ENCODE results near the gene SYTL5.

SYTL5 gene

DNA sequence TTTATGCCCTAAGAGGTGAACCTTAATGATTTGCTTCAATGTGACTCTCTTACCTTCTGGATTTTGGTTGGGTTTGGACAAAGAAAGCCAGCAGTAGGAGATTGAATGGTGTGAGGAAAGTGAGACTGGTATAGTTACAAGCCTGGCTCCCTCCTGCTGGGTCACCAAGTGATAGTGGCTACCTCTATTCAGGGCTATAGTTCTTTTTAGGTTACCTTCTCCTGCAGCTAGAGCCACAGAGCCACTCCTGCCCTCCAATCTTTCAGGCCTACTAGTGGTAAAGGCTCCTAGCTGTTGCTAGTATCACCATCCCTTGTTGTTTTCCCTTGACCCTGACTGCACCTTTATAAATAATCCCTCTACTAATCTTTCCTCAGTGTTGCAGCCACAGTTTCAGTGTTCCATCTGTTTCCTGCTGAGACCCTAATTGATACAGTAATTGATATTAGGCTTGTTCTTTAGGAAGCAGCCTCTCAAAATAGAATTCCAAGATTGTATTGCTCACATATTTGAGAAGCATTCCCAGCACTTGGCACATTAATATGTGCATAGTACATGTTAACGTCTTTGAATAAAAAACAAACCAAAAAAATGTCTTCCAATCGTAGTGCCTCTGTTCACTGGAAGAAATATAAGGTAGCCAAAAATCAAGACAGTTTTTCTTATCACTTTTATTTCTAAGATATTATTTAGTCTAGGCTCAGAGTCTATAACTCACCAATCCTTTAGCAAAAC lies 132.0 kb downstream of the SYTL5 start:
- no peaks in the 10 kb centered on the region for H3K36me3 ChIP-seq (ENCODE audit: insufficient read depth, insufficient read length, low read length)
- no peaks in the 10 kb centered on the region for H3K27me3 ChIP-seq (ENCODE audit: insufficient read depth, insufficient read length)
- H3K9ac ChIP-seq (ENCODE audit: insufficient read length, low read depth), result no peak overlapping the region
- TF ChIP-seq YY1 (IDR thresholded peaks at IDR 0.05; ENCODE audit: insufficient read depth, insufficient read length), result no peak
- no peak for TF ChIP-seq ZNF274 (IDR thresholded peaks at IDR 0.05; ENCODE audit: low read depth, low read length)
- TF ChIP-seq SUZ12 (IDR thresholded peaks at IDR 0.05; ENCODE audit: extremely low read depth, insufficient read depth, insufficient read length), result no peak
- no peak for DNase-seq (ENCODE audit: low read depth, low spot score)
- no peaks in the 10 kb centered on the region for H3K4me1 ChIP-seq (ENCODE audit: insufficient read depth, insufficient read length)
- H3K9me3 ChIP-seq (ENCODE audit: insufficient read depth, low read length), result no peaks in the 10 kb centered on the region
- no peak overlapping the region for H3K4me3 ChIP-seq (ENCODE audit: insufficient read length, low read depth)

DNA sequence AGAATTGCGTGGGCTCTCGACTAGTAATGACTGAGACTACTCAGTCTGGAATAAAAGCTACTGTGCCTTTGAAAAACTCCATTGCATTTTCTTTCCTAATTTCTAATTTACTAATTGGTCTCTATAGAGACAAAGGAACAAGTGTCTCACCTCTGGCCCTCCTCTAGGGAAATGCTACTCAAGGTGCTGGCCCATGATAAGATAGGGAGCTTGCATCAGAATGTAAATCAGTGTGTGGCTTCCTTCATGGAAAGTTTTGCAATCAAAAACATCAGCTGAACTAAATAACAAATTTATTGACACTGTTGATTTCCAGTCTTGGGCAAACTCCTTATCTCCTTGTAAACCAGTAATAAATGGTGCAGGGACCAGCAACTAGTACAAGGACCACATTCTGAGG lies 132.5 kb downstream of the SYTL5 start:
- no peaks in the 10 kb centered on the region for H3K27me3 ChIP-seq (ENCODE audit: insufficient read depth, insufficient read length)
- no peak for TF ChIP-seq ZNF274 (IDR thresholded peaks at IDR 0.05; ENCODE audit: low read depth, low read length)
- no peak overlapping the region for H3K9ac ChIP-seq (ENCODE audit: insufficient read length, low read depth)

DNA sequence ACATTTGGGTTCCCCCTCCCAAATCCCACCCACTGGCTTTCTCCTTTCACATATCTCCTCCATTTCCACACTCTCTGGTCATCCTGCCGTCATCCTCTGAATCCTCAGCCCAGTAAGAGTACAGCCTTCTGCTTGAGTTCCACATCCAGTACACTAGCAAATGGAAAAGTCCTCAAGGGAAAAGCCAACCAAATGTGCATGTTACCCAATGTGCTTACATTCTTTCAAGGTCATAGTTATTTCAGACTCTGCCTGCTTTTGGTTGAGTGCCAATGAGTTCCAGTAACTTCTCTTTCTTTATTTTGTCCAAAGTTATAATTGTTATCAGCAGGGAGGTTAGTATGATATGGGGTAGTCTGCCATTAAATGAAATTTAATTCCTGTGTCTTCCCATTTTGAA lies 136.3 kb downstream of the SYTL5 start:
- no peak for TF ChIP-seq YY1 (IDR thresholded peaks at IDR 0.05; ENCODE audit: insufficient read depth, insufficient read length)
- TF ChIP-seq SUZ12 (IDR thresholded peaks at IDR 0.05; ENCODE audit: extremely low read depth, insufficient read depth, insufficient read length), result no peak
- no peak for TF ChIP-seq ZNF274 (IDR thresholded peaks at IDR 0.05; ENCODE audit: low read depth, low read length)
- H3K9ac ChIP-seq (ENCODE audit: insufficient read length, low read depth), result no peak overlapping the region
- H3K9me3 ChIP-seq (ENCODE audit: insufficient read depth, low read length), result no peaks in the 10 kb centered on the region
- DNase-seq (ENCODE audit: low read depth, low spot score), result no peak
- no peak overlapping the region for H3K4me3 ChIP-seq (ENCODE audit: insufficient read length, low read depth)
- H3K36me3 ChIP-seq (ENCODE audit: insufficient read depth, insufficient read length, low read length), result no peaks in the 10 kb centered on the region
- no peaks in the 10 kb centered on the region for H3K27me3 ChIP-seq (ENCODE audit: insufficient read depth, insufficient read length)
- no peaks in the 10 kb centered on the region for H3K4me1 ChIP-seq (ENCODE audit: insufficient read depth, insufficient read length)

More for the DNA sequence above, 132.5 kb downstream of the SYTL5 start:
- no peaks in the 10 kb centered on the region for H3K9me3 ChIP-seq (ENCODE audit: insufficient read depth, low read length)
- H3K4me3 ChIP-seq (ENCODE audit: insufficient read length, low read depth), result no peak overlapping the region
- H3K4me1 ChIP-seq (ENCODE audit: insufficient read depth, insufficient read length), result no peaks in the 10 kb centered on the region
- no peak for DNase-seq (ENCODE audit: low read depth, low spot score)
- no peaks in the 10 kb centered on the region for H3K36me3 ChIP-seq (ENCODE audit: insufficient read depth, insufficient read length, low read length)

DNA sequence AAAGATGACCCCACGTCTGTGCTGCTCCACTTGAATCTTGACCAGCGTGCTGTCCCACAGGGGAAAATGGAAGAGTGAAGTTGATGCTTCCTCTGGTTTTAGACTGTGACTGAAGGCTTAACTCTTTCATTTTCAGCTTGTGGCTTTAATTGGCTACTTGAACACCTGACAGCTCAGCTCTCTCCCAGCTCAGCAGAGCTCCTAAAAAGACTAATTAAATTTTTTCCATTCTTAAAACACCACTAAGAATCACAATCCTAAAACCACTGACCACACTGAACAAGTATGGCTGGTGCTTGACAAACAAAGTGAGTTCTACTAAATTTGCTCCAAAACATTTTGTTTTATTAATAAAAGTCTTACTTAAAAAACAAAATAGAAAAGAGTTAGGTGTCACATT lies 142.7 kb downstream of the SYTL5 start:
- peaks cover 11% of the 10 kb centered on the region for H3K36me3 ChIP-seq (ENCODE audit: insufficient read depth, insufficient read length, low read length)
- H3K27me3 ChIP-seq (ENCODE audit: insufficient read depth, insufficient read length), result no peaks in the 10 kb centered on the region
- H3K4me3 ChIP-seq (ENCODE audit: insufficient read length, low read depth), result no peak overlapping the region
- H3K4me1 ChIP-seq (ENCODE audit: insufficient read depth, insufficient read length), result no peaks in the 10 kb centered on the region
- DNase-seq (ENCODE audit: low read depth, low spot score), result no peak
- no peak for TF ChIP-seq ZNF274 (IDR thresholded peaks at IDR 0.05; ENCODE audit: low read depth, low read length)
- no peak for TF ChIP-seq YY1 (IDR thresholded peaks at IDR 0.05; ENCODE audit: insufficient read depth, insufficient read length)
- no peak for TF ChIP-seq SUZ12 (IDR thresholded peaks at IDR 0.05; ENCODE audit: extremely low read depth, insufficient read depth, insufficient read length)
- H3K9ac ChIP-seq (ENCODE audit: insufficient read length, low read depth), result no peak overlapping the region
- no peaks in the 10 kb centered on the region for H3K9me3 ChIP-seq (ENCODE audit: insufficient read depth, low read length)

DNA sequence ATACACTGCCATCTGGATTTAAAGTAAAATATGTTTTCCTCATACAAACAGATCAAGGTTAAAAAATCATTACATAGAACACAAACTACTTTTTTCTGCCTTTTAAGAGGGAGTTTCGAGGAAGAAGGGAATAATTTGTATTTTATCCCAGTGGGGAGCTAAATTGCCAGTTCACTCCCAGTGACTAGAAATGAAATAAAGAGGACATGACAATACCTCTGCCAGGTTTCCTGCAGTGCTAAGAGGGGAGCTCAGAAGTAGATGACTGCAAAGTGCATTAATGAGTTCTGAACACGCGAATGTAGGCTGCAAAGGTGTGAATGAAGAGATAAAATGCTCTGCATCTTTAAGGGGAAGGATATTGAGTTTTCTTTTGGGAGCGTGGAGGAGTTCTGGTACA lies 144.6 kb downstream of the SYTL5 start:
- no peaks in the 10 kb centered on the region for H3K9me3 ChIP-seq (ENCODE audit: insufficient read depth, low read length)

DNA sequence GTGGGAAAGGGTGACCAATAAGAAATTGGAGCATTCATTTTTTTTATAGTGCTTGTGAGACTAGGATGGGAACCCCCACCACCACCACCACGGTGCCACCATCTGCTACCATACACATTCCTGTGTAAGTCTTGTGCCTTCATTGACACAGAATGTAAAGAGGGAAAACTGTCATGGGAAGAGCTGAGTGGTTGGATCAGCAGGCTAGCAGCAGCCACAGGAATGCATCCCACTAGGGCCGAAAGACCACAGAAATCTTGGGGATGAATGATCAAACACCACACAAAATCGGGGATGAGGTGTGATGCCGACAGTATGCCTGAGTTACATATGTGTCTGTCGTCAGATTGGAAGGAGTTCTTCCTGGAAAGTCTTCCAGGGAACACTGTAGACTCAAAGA lies 145.1 kb downstream of the SYTL5 start:
- no peak overlapping the region for H3K4me3 ChIP-seq (ENCODE audit: insufficient read length, low read depth)
- H3K4me1 ChIP-seq (ENCODE audit: insufficient read depth, insufficient read length), result no peaks in the 10 kb centered on the region
- no peaks in the 10 kb centered on the region for H3K9me3 ChIP-seq (ENCODE audit: insufficient read depth, low read length)
- H3K9ac ChIP-seq (ENCODE audit: insufficient read length, low read depth), result no peak overlapping the region
- TF ChIP-seq ZNF274 (IDR thresholded peaks at IDR 0.05; ENCODE audit: low read depth, low read length), result no peak
- H3K36me3 ChIP-seq (ENCODE audit: insufficient read depth, insufficient read length, low read length), result peaks cover 24% of the 10 kb centered on the region
- no peak for DNase-seq (ENCODE audit: low read depth, low spot score)
- H3K27me3 ChIP-seq (ENCODE audit: insufficient read depth, insufficient read length), result no peaks in the 10 kb centered on the region

More for the DNA sequence above, 144.6 kb downstream of the SYTL5 start:
- Histone ChIP-seq H3K4me3 (ENCODE audit: insufficient read length, low read depth) (no peak overlapping the region), H3K36me3 (ENCODE audit: insufficient read depth, insufficient read length, low read length) (peaks cover 19% of the 10 kb centered on the region), H3K9ac (ENCODE audit: insufficient read length, low read depth) (no peak overlapping the region), H3K27me3 (ENCODE audit: insufficient read depth, insufficient read length) (no peaks in the 10 kb centered on the region), H3K4me1 (ENCODE audit: insufficient read depth, insufficient read length) (no peaks in the 10 kb centered on the region)
- no peak for DNase-seq (ENCODE audit: low read depth, low spot score)
- TF ChIP-seq SUZ12 (IDR thresholded peaks at IDR 0.05; ENCODE audit: extremely low read depth, insufficient read depth, insufficient read length), result no peak
- no peak for TF ChIP-seq ZNF274 (IDR thresholded peaks at IDR 0.05; ENCODE audit: low read depth, low read length)
- TF ChIP-seq YY1 (IDR thresholded peaks at IDR 0.05; ENCODE audit: insufficient read depth, insufficient read length), result no peak

DNA sequence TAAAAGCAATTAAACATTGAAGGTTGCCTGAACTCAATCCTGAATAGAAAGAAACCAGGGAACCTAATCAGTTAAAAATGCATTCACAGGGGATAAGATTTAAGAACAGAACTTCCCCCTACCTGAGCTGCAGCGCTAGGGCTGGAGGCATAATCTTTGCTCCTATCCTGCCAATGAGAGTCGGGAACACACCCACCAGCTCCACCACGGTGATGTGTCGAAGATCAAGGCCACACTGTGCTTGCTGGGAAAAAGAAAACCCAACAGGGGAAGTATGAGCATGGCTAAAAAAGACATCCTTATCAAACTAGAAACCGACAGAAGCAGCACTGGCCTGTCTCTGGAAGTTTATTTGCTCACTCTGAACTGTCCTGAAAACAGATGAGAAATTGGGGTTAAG lies 148.0 kb downstream of the SYTL5 start:
- no peaks in the 10 kb centered on the region for H3K9me3 ChIP-seq (ENCODE audit: insufficient read depth, low read length)
- no peaks in the 10 kb centered on the region for H3K27me3 ChIP-seq (ENCODE audit: insufficient read depth, insufficient read length)
- peaks cover 36% of the 10 kb centered on the region for H3K36me3 ChIP-seq (ENCODE audit: insufficient read depth, insufficient read length, low read length)
- no peak for DNase-seq (ENCODE audit: low read depth, low spot score)
- no peak overlapping the region for H3K4me3 ChIP-seq (ENCODE audit: insufficient read length, low read depth)
- no peaks in the 10 kb centered on the region for H3K4me1 ChIP-seq (ENCODE audit: insufficient read depth, insufficient read length)
- H3K9ac ChIP-seq (ENCODE audit: insufficient read length, low read depth), result no peak overlapping the region
- TF ChIP-seq SUZ12 (IDR thresholded peaks at IDR 0.05; ENCODE audit: extremely low read depth, insufficient read depth, insufficient read length) (no peak), ZNF274 (IDR thresholded peaks at IDR 0.05; ENCODE audit: low read depth, low read length) (no peak), YY1 (IDR thresholded peaks at IDR 0.05; ENCODE audit: insufficient read depth, insufficient read length) (no peak)
